GM15510 (cell line): ENCODE measurements around the gene CDH5.

Source experiments
- POLR2A ChIP-seq: IDR thresholded peaks from 3 replicates; pipeline ENCODE4 v1.6.1; 2011; ENCODE audit warnings: borderline replicate concordance; ENCODE audit not compliant: insufficient read length; ENCODE audit errors: extremely low read depth

The CDH5 gene

GRCh38 chr16:66425651-66426050, 59.2 kb downstream of the CDH5 start:
- TF ChIP-seq POLR2A, result no peak

GRCh38 chr16:66426112-66427035, 59.9 kb downstream of the CDH5 start:
- TF ChIP-seq POLR2A, result no peak

- no peak for TF ChIP-seq POLR2A
Measured at GRCh38 chr16:66427036-66427860, 60.8 kb downstream of the CDH5 start, which contains the start of gene BEAN1. Gene BEAN1, plus strand, starts transcription at chr16:66427295. Its CDS starts 10,382 bp downstream, at chr16:66437677.

- TF ChIP-seq POLR2A, result no peak
Measured at GRCh38 chr16:66427871-66428681, 61.6 kb downstream of the CDH5 start.

- no peak for TF ChIP-seq POLR2A
Measured at GRCh38 chr16:66428682-66429251, 62.3 kb downstream of the CDH5 start.

- no peak for TF ChIP-seq POLR2A
Measured at GRCh38 chr16:66429290-66429962, 62.9 kb downstream of the CDH5 start.

GRCh38 chr16:66430214-66430613, 63.7 kb downstream of the CDH5 start:
- no peak for TF ChIP-seq POLR2A

GRCh38 chr16:66431760-66432159, 65.3 kb downstream of the CDH5 start:
- no peak for TF ChIP-seq POLR2A

GRCh38 chr16:66432429-66432828, 65.9 kb downstream of the CDH5 start:
- TF ChIP-seq POLR2A, result no peak

GRCh38 chr16:66434619-66435430, 68.3 kb downstream of the CDH5 start:
- no peak for TF ChIP-seq POLR2A

GRCh38 chr16:66435896-66436295, 69.4 kb downstream of the CDH5 start:
- TF ChIP-seq POLR2A, result no peak

- TF ChIP-seq POLR2A, result no peak
Measured at GRCh38 chr16:66437391-66437945, 71.0 kb downstream of the CDH5 start.

GRCh38 chr16:66438536-66438935, 72.0 kb downstream of the CDH5 start:
- no peak for TF ChIP-seq POLR2A

- no peak for TF ChIP-seq POLR2A
Measured at GRCh38 chr16:66439051-66439730, 72.7 kb downstream of the CDH5 start.
